IPS-18a (cell line): ENCODE data around the gene PLIN5.

Source experiments
- H3K27ac ChIP-seq: one replicate; pipeline ENCODE4 v1.5.1; 2013; ENCODE audit warnings: low read length
- H3K27me3 ChIP-seq: one replicate; pipeline ENCODE4 v1.6.1; 2013; ENCODE audit warnings: mild to moderate bottlenecking, low read length; ENCODE audit not compliant: control insufficient read depth, insufficient read depth
- H3K36me3 ChIP-seq: one replicate; pipeline ENCODE4 v1.6.1; 2013; ENCODE audit warnings: low read depth, low read length; ENCODE audit not compliant: control insufficient read depth
- H3K4me1 ChIP-seq: one replicate; pipeline ENCODE4 v1.6.1; 2013; ENCODE audit warnings: low read depth, low read length; ENCODE audit not compliant: control insufficient read depth
- H3K4me3 ChIP-seq: one replicate; pipeline ENCODE4 v1.5.1; 2013; ENCODE audit warnings: low read length
- H3K9ac ChIP-seq: one replicate; pipeline ENCODE4 v1.6.1; 2013; ENCODE audit warnings: mild to moderate bottlenecking, low read length, moderate library complexity
- H3K9me3 ChIP-seq: one replicate; pipeline ENCODE4 v1.6.1; 2013; ENCODE audit warnings: low read depth, low read length; ENCODE audit not compliant: control insufficient read depth

PLIN5 gene

GRCh38 chr19:4495471-4495870 is 39.6 kb downstream of the PLIN5 start:
- Histone ChIP-seq H3K4me1 (no peaks in the 10 kb centered on the region), H3K9ac (no peak overlapping the region), H3K9me3 (no peaks in the 10 kb centered on the region), H3K27me3 (no peaks in the 10 kb centered on the region), H3K36me3 (peaks cover 50% of the 10 kb centered on the region), H3K27ac (no peak overlapping the region), H3K4me3 (no peak overlapping the region)

GRCh38 chr19:4494691-4495064 is 40.3 kb downstream of the PLIN5 start:
- H3K27ac ChIP-seq: no peak overlapping the region
- no peaks in the 10 kb centered on the region for H3K4me1 ChIP-seq
- H3K36me3 ChIP-seq: peaks cover 53% of the 10 kb centered on the region
- H3K9me3 ChIP-seq: no peaks in the 10 kb centered on the region
- H3K4me3 ChIP-seq: no peak overlapping the region
- H3K9ac ChIP-seq: no peak overlapping the region
- no peaks in the 10 kb centered on the region for H3K27me3 ChIP-seq

GRCh38 chr19:4493929-4494690 is 40.9 kb downstream of the PLIN5 start:
- Histone ChIP-seq H3K4me1 (no peaks in the 10 kb centered on the region), H3K27me3 (no peaks in the 10 kb centered on the region), H3K4me3 (no peak overlapping the region), H3K36me3 (peaks cover 59% of the 10 kb centered on the region), H3K9me3 (no peaks in the 10 kb centered on the region), H3K9ac (no peak overlapping the region), H3K27ac (no peak overlapping the region)

GRCh38 chr19:4493104-4493928 is 41.7 kb downstream of the PLIN5 start:
- Histone ChIP-seq H3K4me3 (no peak overlapping the region), H3K9ac (no peak overlapping the region), H3K27me3 (no peaks in the 10 kb centered on the region), H3K36me3 (peaks cover 58% of the 10 kb centered on the region), H3K4me1 (no peaks in the 10 kb centered on the region), H3K9me3 (no peaks in the 10 kb centered on the region), H3K27ac (no peak overlapping the region)

GRCh38 chr19:4492337-4493103 is 42.5 kb downstream of the PLIN5 start:
- H3K9ac ChIP-seq: no peak overlapping the region
- peaks cover 53% of the 10 kb centered on the region for H3K36me3 ChIP-seq
- H3K4me1 ChIP-seq: no peaks in the 10 kb centered on the region
- H3K9me3 ChIP-seq: no peaks in the 10 kb centered on the region
- H3K27ac ChIP-seq: no peak overlapping the region
- no peaks in the 10 kb centered on the region for H3K27me3 ChIP-seq
- H3K4me3 ChIP-seq: no peak overlapping the region

GRCh38 chr19:4491446-4491845 is 43.6 kb downstream of the PLIN5 start:
- Histone ChIP-seq H3K9me3 (no peaks in the 10 kb centered on the region), H3K4me3 (no peak overlapping the region), H3K27ac (no peak overlapping the region), H3K4me1 (no peaks in the 10 kb centered on the region), H3K36me3 (peaks cover 48% of the 10 kb centered on the region), H3K27me3 (no peaks in the 10 kb centered on the region), H3K9ac (no peak overlapping the region)

- Histone ChIP-seq H3K4me3 (no peak overlapping the region), H3K27ac (no peak overlapping the region), H3K4me1 (no peaks in the 10 kb centered on the region), H3K36me3 (peaks cover 31% of the 10 kb centered on the region), H3K9me3 (no peaks in the 10 kb centered on the region), H3K27me3 (no peaks in the 10 kb centered on the region), H3K9ac (no peak overlapping the region)
These were observed 46.5 kb downstream of the PLIN5 start for GRCh38 chr19:4488496-4488895.

- peaks cover 24% of the 10 kb centered on the region for H3K36me3 ChIP-seq
- H3K4me1 ChIP-seq: no peaks in the 10 kb centered on the region
- no peaks in the 10 kb centered on the region for H3K9me3 ChIP-seq
- no peak overlapping the region for H3K9ac ChIP-seq
- H3K27ac ChIP-seq: no peak overlapping the region
- H3K27me3 ChIP-seq: no peaks in the 10 kb centered on the region
- H3K4me3 ChIP-seq: no peak overlapping the region
These were observed 47.5 kb downstream of the PLIN5 start for GRCh38 chr19:4487572-4487971.

GRCh38 chr19:4483385-4483784 is 51.6 kb downstream of the PLIN5 start:
- Histone ChIP-seq H3K4me3 (no peak overlapping the region), H3K36me3 (peaks cover 6% of the 10 kb centered on the region), H3K27me3 (no peaks in the 10 kb centered on the region), H3K9ac (no peak overlapping the region), H3K9me3 (no peaks in the 10 kb centered on the region), H3K4me1 (no peaks in the 10 kb centered on the region), H3K27ac (no peak overlapping the region)

GRCh38 chr19:4482721-4483364 is 52.2 kb downstream of the PLIN5 start:
- no peak overlapping the region for H3K4me3 ChIP-seq
- H3K27ac ChIP-seq: no peak overlapping the region
- no peaks in the 10 kb centered on the region for H3K4me1 ChIP-seq
- H3K27me3 ChIP-seq: no peaks in the 10 kb centered on the region
- H3K9ac ChIP-seq: no peak overlapping the region
- H3K36me3 ChIP-seq: peaks cover 9% of the 10 kb centered on the region
- H3K9me3 ChIP-seq: no peaks in the 10 kb centered on the region
